HG02973 (cell line): ENCODE measurements around the gene MDM1.

Source experiments
- ATAC-seq: cut with Tn5 transposase; IDR thresholded peaks from one replicate; pipeline ENCODE4 v1.9.1; 2021; ENCODE audit warnings: moderate library complexity; ENCODE audit not compliant: unreplicated experiment

The MDM1 gene

DNA sequence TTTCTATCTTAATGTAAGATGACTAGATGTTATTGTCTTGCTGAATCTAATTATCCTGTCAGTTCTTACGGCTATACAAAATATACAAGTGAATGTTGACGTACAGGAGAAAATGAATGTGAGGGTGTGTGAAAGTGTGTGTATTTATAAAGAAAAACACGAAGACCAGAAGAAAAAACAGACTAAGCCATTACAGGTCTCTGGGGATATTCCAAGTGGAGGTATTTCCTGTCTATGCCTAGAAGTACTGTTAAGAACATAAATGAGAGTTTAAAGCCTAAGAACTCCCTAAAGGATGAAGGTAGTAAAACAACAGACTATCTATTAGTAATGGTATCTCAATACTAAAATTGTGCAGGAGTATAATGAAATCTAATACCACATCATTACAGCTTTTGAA is 7.6 kb downstream of the MDM1 start:
- no peak for ATAC-seq

DNA sequence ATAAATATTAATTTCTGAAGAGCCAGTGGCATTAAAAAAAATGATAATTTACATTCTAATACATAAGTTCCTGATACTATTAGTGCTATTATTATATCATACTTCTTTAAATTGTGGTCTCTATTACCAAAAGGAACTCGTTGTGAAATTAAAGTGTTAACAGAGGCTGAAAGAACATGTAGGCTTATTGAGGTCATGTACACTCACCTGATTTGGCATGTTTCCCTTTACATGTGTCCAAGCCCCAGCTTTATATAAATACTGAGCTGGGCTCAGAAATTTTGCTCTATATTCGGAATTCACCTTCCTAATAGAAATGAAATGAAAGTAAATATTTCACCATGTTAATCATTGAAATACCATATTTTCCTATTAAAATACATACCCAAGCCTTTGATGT is 11.0 kb downstream of the MDM1 start:
- no peak for ATAC-seq

DNA sequence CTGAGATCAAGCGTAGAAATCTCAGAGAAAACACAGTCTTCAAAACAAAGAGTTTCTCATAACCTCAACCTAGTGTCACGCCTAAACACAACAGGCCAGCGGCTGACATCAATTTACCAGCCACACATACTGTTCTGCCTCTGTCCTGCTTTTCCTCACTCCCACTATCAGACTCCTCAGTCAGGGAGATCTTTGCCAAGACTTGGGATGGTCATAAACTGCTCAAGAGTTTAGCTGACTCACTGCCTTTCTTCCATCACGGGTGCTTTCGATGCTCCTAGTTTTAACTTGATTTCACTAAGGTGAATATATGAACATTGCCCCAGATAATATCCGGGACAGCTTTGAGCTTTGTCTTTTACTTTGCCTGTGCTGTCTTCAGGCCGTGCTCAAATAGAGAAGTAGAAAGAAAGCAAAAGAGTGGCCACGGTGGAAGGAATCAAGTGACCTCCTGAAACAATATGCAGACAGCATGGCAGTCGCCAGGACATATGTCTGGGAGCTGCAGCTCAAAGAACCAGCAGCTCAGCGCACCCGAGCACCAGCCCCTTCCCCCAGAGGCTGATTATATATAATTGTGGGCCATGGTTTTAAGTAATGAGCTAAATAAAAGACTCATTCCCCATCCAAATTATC is 12.1 kb downstream of the MDM1 start:
- ATAC-seq = no peak

DNA sequence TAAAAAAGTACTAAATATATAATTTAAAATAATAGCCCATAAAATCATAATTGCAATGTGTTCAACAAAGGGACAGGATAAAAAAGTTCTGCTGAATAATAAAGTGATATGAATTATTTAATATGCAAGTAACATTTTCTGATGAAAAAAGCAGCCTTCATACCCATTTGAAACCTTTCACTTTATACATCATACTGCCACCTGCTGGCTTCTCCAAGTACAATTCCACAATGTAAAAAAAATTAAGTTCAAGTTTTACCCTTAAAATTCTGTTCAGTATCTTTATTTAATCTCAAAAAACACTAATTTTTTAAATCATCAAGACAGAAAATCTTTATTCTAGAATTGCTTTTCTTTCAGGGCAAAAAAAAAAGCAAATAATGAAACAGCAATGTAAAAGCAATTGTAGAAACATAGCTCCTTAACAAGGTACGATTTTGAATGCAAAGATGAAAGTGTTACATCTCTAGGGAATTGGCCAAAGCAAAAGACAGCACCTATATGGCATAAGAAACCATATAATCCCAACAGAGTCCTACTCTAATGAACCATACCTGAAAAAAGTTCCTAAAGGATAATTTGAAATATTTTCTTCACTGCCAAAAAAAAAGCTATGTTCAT is 15.0 kb downstream of the MDM1 start:
- no peak for ATAC-seq

DNA sequence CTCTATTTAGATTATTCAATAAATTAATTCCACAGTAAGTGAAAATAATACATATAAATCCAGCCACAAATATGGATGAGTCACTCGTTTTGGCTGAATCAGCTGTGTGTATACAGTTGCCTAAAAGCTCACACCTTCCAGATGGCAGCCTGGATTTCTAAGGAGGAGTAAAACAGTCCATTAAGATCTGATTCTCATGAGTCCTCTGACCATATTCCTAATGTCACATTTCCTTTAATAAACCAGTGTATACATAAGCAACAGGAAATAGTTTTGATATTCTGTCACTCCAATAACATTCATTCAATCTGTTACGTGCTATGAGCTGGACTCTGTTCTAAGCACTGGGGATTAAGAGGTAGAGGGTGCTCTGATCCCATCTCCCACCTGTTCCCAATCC is 21.8 kb downstream of the MDM1 start:
- no peak for ATAC-seq

DNA sequence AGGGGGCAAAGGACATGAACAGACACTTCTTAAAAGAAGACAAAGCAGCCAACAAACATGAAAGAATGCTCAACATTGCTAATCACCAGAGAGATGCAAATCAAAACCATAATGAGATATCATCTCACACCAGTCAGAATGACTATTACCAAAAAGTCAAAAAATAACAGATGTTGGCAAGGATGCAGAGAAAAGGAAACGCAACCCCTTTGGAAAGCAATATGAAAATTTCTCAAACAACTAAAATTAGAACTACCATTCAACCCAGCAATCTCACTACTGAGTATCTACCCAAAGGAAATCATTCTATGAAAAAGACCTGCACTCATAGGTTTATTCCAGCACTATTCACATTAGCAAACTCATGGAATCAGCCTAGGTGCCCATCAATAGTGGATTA is 25.6 kb downstream of the MDM1 start:
- ATAC-seq = no peak

DNA sequence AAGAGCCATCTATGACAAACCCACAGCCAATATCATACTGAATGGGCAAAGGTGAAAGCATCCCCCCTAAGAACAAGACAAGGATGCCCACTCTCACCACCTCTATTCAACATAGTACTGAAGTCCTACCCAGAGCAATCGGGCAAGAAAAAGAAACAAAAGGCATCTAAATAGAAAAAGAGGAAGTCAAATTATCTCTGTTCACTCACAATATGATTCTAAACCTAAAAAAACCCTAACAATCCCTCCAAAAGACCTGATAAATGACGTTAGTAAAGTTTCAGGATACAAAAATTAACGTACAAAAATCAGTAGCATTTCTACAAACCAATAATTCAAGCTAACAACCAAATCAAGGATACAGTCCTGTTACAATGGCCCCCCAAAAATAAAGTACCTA is 26.9 kb downstream of the MDM1 start:
- no peak for ATAC-seq

DNA sequence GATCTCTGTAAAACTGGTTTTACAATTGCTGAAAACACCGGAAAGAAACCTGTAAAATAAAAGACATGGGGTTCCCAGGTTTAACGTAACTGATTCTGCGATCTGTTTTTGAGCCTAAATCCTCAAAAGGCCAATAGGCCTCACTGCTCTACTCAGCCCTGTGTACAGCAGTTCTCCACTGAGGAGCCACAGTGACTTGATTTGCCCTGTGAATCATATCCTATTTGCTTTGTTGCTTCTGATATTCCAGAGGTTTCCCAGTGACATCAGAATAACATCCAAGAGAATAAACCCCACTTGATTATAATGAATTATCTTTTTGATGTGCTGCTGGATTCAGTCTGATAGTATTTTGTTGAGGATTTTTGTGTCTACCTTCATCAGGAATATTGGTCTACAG is 27.5 kb downstream of the MDM1 start:
- ATAC-seq = no peak

DNA sequence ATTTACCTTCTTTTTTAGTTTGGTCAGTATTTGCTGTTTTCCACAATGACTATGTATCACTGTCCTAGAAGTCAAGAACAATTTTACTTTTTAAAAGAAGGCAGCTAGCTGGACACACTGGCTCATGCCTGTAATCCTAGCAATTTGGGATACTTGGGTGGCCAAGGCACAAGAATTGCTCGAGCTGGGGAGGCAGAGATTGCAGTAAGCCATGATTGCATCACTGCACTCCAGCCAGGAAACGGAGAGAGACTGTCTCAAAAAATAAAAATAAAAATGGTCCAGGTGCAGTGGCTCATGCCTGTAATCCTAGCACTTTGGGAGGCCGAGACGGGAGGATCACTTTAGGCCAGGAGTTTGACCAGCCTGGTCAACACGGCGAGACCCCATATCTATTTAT is 28.3 kb downstream of the MDM1 start:
- no peak for ATAC-seq

DNA sequence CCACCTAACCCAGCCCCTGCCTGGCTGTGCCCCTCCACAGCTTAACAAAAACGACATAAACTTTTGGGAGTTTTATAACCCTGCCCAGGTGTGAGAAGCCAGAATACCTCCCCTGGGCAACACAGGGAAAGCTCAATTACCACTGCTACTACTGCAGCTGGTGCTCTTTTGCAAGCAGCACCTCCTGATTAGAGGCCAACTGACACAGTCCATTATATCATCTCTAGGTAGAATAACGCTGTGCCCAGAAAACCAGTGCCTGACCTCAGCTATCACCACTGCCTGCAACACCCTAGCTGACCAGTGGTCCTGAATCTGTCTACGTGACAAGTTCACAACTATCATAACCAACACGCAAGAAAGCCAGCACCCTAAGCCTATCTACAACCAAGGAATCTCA is 34.2 kb downstream of the MDM1 start:
- no peak for ATAC-seq

DNA sequence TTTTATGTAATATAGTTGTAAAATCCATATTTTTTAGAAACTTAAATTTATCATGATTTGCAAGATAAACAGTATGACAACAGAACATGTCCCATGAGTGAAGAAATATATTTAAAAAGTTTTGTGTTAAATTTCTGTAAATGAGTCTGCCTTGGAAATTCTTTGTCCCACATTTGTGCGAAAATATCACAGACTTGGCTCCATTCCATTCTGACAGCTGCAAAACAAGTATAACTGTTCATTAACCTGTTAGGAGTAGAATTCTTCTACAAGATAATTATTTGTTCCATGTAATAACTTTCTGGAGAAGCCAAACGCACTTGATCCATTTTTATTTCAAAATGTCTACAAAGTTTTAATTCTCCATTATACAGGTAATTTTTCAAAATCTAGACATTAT is 37.9 kb downstream of the MDM1 start:
- no peak for ATAC-seq

DNA sequence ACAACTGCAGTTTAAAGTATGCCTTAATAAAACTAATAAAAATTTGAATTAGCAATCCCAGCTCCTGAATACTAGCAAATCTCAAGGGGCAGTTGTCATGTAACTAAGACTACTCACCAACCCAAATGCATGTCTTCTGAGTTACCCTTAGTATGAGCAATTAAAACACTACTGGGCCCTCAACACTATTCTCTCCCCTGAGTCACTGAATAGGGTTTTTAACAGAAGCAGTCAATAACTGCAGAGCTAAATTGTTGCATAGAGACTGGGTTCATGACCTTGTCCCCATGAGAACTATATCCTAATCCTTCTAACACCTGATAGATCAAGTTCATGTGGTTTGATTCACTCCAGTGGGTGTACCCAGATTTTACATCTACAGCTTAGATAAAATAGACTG is 38.8 kb downstream of the MDM1 start:
- ATAC-seq = no peak

DNA sequence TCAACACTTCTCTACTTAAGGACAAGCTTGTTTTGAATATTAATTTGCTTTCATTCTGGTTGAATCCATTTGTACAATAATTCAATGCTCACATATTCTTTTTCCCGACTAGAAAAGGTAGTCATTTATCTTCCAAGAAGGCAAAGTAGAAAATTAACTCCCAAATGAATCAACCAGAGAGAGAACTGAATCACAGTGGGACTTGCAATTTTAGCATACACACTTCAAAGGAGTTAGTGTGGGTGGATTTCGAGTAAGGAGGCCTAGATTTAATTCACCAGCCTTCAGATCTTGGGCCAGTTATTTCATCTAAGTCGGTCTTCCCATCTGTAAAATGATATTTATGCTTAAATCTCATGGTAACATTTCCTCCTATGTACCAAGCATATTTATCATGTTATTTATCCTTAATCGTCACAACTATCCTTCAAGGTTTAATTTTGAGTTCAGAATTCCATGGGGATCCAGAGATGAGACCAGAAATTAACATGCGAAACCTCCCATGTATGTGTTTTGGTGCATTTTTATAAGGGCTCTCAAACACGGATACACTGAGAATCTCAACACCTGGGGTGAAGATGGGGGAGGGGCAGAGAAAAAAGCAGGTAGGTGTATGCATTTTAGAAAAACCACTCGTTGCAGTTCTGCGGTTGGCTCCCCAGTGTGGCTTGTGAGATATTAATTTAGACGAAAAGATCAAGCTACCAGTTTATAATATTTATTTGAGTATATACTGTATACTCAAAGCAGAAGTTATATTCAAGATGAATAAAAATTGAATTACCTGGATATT is 39.8 kb downstream of the MDM1 start:
- no peak for ATAC-seq

DNA sequence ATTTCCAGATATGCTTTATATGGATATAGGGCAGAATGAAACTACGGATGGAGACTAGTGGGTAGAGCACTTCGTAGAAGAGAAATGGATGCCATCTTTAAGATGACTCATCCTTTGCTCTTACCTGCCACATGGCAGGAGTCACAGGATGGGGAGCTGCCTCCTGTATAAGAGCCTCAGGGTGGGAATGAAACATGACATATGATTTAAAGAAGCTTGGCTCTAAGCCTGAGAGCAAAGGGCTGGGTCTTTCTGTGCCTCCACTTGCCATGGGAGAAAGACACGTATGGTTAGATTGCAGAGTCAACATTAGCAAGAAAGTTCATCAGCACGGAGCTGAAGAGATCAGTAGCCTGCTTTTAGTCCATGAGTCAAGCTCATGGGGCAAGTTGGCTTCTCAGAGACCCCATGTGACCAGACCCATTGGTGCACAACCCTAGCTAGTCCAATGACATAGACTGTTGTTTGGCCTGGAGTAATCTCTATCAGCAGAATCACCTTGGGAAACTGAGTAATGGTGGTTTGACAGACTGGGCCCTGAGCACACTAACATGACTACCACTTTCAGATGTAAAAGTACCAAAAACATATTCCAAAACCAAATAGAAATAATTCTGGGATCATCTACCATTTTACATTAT is 40.6 kb downstream of the MDM1 start:
- no peak for ATAC-seq

DNA sequence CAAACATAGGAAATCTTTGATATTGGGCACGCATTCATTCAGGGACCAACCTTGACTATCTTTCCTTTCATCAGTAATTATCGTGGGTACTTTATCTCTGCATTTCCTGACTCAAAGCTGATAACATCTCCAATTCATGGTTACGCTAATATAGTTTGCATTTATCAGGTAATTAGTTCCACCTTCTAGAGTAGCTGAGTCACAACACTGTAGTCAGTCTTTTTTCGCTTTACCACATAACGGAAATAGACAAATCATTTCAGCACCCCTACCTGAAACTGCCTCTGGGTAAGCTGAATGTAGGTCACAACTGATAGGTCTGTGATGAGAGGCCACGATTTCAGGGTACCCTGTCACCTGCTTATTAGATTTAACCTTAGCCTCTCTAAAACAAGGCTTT is 42.0 kb downstream of the MDM1 start:
- ATAC-seq = no peak

DNA sequence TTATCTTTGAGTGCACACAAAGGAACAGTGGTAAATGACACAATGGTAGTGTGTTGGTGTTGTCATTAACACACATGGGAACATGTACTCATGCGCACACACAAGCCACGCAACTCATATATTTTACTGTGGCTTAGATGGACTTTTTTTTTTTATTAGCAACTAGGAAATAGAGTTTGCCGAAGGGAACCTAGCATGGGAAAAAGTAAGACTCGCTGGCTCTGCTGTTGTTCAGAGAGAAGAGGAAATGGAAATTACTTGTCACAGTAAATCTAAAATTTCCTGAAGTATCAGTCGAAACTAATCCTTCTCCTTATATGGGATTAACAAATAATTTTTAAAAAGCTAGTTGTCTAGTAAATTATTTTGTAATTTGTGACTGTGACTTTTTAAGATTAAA is 45.1 kb downstream of the MDM1 start:
- no peak for ATAC-seq

DNA sequence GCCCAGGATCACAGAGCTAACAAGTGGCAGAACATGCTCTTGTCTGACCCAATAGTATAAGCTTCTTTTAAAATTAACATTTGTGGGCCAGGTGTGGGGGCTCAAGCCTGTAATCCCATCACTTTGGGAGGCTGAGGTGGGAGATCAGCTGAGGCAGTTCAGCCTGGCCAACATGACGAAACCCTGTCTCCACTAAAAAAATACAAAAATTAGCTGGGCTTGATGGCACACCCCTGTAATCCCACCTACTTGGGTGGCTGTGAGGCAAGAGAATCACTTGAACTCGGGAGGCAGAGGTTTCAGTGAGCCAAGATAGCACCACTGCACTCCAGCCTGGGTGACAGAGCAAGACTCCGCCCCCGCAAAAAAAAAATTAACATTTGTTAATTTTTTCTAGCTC is 45.8 kb downstream of the MDM1 start:
- ATAC-seq = no peak

DNA sequence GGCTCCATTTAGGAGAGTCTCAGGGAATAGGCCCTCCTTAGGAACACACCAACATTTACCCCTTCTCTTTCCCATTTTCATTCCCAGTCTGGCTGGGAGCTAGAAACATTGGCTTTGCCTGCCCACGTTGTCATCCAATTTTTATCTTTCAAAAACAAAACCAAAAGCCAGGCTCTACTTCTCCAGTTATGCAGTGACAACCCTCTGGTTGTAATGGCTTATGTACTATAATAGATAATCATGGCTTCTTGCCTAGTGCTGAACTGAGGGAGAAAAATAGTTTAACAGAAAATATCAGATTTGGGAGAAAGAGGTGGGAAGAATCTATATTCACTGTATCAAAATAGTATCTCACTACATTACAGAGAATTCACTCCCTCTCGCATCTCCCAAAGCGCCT is 46.6 kb downstream of the MDM1 start:
- ATAC-seq = no peak

DNA sequence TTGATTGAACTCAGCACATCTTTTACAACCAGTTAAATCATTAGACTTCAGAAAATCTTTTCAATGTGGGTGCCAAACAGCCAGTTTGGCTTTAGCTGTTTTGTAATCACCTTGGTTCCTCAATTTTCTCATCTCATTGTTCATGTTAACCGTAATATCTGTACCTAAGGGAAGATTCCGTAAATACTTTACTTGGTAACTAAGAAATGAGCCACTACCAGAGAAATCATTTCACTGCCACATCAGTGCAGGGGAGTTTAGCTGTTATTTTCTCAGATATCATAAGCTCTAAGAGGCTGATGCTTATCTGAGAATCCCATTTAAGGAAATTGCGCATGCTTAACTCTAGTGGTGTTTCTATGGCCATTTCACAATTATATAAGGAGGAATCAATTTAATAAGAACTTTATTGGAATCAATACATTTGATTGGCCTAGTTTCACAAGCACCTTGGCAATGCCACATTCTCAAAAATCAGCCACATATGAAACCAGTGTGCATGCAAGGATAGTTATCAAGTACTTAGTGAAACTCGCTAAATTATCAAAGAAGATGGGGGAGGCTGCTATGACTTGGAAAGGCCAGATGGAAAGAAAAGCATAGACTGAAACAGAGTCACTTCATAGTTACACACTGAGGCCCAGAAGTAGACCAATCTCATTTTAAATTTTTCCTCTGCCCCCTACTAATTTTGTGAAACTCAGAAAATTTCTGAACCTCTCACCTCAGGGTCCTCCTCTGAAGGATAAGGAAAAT is 50.7 kb downstream of the MDM1 start:
- ATAC-seq = no peak

DNA sequence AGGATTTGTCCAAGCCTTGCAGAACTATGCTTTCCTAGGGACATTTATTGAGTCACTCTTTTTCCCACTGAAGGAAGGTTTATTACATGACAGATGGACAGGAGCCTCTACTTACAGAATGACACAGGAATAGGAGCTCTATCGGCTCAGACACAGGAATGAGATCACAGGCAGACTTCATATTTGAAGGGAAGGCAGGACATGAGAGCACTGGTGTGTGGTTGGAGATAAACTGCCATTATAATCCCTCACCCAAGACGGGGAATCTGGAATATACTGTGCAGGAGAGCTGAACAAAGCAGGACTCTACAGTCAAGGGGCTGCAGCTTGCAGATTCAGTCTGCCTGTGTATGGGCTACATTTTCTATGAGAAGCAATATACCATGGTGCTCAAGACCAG is 51.9 kb downstream of the MDM1 start:
- ATAC-seq = no peak
